NCI-H187 treated with DMSO at 0.1 percent for 48 hours (cell line): ENCODE data around the gene NRTN.

Experiments used
- DNase-seq: peaks from one replicate; lab custom pipeline; 2025; lab: John Stamatoyannopoulos, UW

The NRTN gene

GRCh38 chr19:5814852-5815246 is 10.0 kb downstream of the NRTN start:
- DNase-seq, result no peak

GRCh38 chr19:5817218-5817617 is 12.4 kb downstream of the NRTN start:
- no peak for DNase-seq

GRCh38 chr19:5818594-5818993 is 13.7 kb downstream of the NRTN start:
- no peak for DNase-seq

- no peak for DNase-seq
Measured at GRCh38 chr19:5820785-5821184, 15.9 kb downstream of the NRTN start.

- no peak for DNase-seq
Measured at GRCh38 chr19:5821521-5822180, 16.8 kb downstream of the NRTN start.

GRCh38 chr19:5822181-5822844 is 17.4 kb downstream of the NRTN start:
- no peak for DNase-seq

- no peak for DNase-seq
Measured at GRCh38 chr19:5823579-5824281, 18.9 kb downstream of the NRTN start.

GRCh38 chr19:5824751-5825150 is 19.9 kb downstream of the NRTN start:
- no peak for DNase-seq

- DNase-seq, result no peak
Measured at GRCh38 chr19:5825178-5825577, 20.3 kb downstream of the NRTN start.

- peak; percentile 24 for DNase-seq
Measured at GRCh38 chr19:5826531-5827341, 21.9 kb downstream of the NRTN start.

GRCh38 chr19:5827342-5827890 is 22.5 kb downstream of the NRTN start:
- DNase-seq, result no peak

GRCh38 chr19:5827891-5828660 is 23.2 kb downstream of the NRTN start:
- peak; percentile 37 for DNase-seq

- DNase-seq, result no peak
Measured at GRCh38 chr19:5828661-5829566, 24.0 kb downstream of the NRTN start.

GRCh38 chr19:5829567-5830310 is 24.9 kb downstream of the NRTN start:
- DNase-seq, result no peak

GRCh38 chr19:5831159-5831558 is 26.3 kb downstream of the NRTN start:
- DNase-seq, result no peak

- no peak for DNase-seq
Measured at GRCh38 chr19:5832061-5832460, 27.2 kb downstream of the NRTN start.

- no peak for DNase-seq
Measured at GRCh38 chr19:5832527-5833216, 27.8 kb downstream of the NRTN start.

- DNase-seq, result no peak
Measured at GRCh38 chr19:5837761-5838352, 33.0 kb downstream of the NRTN start.
